Adipose tissue (tissue), 3 donors: ENCODE data around the gene TOX2. TPM values are rescaled to one million over a fixed set of nuclear protein-coding genes. Genes with fewer than 3 reads are reported as not detected.

ENCODE experiments used
- H3K27ac ChIP-seq: one replicate; pipeline ENCODE4 v1.5.1; 2013; ENCODE audit warnings: low read depth, low read length
- WGBS, 3 donors: extraction: QIAGEN DNeasy Blood & Tissue Kit; methylation state at CpG; one replicate each; pipeline ENCODE4 v1.1.7; 2013; 5-methylcytosine and 5-hydroxymethylcytosine counted together
- polyA plus RNA-seq, 3 donors: library from polyadenylated mRNA; stranded (reverse); fragments of 200-250 nt; gene quantifications; one replicate each; pipeline ENCODE4 v1.2.3, GENCODE V29; 2013
- donor health status: healthy with polysubstance abuse.
- donor health status: Bipolar disorder and iron deficiency.
- donor health status: healthy.

The TOX2 gene
- polyA plus RNA-seq, 3 donors: 1.4 to 9.9 (median 2.3) TPM

- 72 to 76% (median 74%) methylated on average over 4 of the region's 4 CpGs for WGBS, 3 donors
- H3K27ac ChIP-seq: no peak overlapping the region
Observed at GRCh38 chr20:43936104-43936770, 21.6 kb downstream of the TOX2 start.

- 79 to 90% (median 89%) methylated on average over 7 of the region's 7 CpGs for WGBS, 3 donors
Observed at GRCh38 chr20:43936805-43937204, 22.2 kb downstream of the TOX2 start.

GRCh38 chr20:43937591-43937990 lies 22.9 kb downstream of the TOX2 start:
- WGBS, 3 donors: 86 to 87% (median 86%) methylated on average over 7 of the region's 7 CpGs
- no peak overlapping the region for H3K27ac ChIP-seq

More at GRCh38 chr20:43936805-43937204, 22.2 kb downstream of the TOX2 start:
- no peak overlapping the region for H3K27ac ChIP-seq

GRCh38 chr20:43938017-43938655 lies 23.5 kb downstream of the TOX2 start:
- no peak overlapping the region for H3K27ac ChIP-seq
- 72 to 88% (median 83%) methylated on average over 12 of the region's 12 CpGs for WGBS, 3 donors

- no peak overlapping the region for H3K27ac ChIP-seq
- 38 to 50% (median 42%) methylated on average over 9 of the region's 9 CpGs for WGBS, 3 donors
Observed at GRCh38 chr20:43938932-43939761, 24.5 kb downstream of the TOX2 start.

- no peak overlapping the region for H3K27ac ChIP-seq
- 38 to 67% (median 57%) methylated on average over 1 of the region's 1 CpG for WGBS, 3 donors
Observed at GRCh38 chr20:43939762-43940121, 25.1 kb downstream of the TOX2 start.

GRCh38 chr20:43940518-43941225 lies 26.0 kb downstream of the TOX2 start:
- WGBS, 3 donors: 77 to 90% (median 88%) methylated on average over 10 of the region's 10 CpGs
- H3K27ac ChIP-seq: no peak overlapping the region

GRCh38 chr20:43941476-43942200 lies 27.0 kb downstream of the TOX2 start:
- H3K27ac ChIP-seq: no peak overlapping the region
- 47 to 57% (median 51%) methylated on average over 10 of the region's 10 CpGs for WGBS, 3 donors

- 78 to 88% (median 82%) methylated on average over 1 of the region's 1 CpG for WGBS, 3 donors
- H3K27ac ChIP-seq: no peak overlapping the region
Observed at GRCh38 chr20:43942201-43942590, 27.5 kb downstream of the TOX2 start.

- WGBS, 3 donors: 54 to 58% (median 57%) methylated on average over 9 of the region's 9 CpGs
- no peak overlapping the region for H3K27ac ChIP-seq
Observed at GRCh38 chr20:43942667-43943285, 28.1 kb downstream of the TOX2 start.

- no peak overlapping the region for H3K27ac ChIP-seq
- whole genome bisulfite sequencing, 3 donors: 77 to 94% (median 94%) methylated on average over 5 of the region's 5 CpGs
Observed at GRCh38 chr20:43943725-43944124, 29.1 kb downstream of the TOX2 start.

- H3K27ac ChIP-seq: no peak overlapping the region
- WGBS, 3 donors: 68 to 87% (median 86%) methylated on average over 6 of the region's 6 CpGs
Observed at GRCh38 chr20:43944653-43945235, 30.1 kb downstream of the TOX2 start.

GRCh38 chr20:43945391-43946205 lies 30.9 kb downstream of the TOX2 start:
- no peak overlapping the region for H3K27ac ChIP-seq
- 67 to 86% (median 86%) methylated on average over 24 of the region's 24 CpGs for WGBS, 3 donors

- 83 to 90% (median 84%) methylated on average over 2 of the region's 2 CpGs for WGBS, 3 donors
- H3K27ac ChIP-seq: no peak overlapping the region
Observed at GRCh38 chr20:43946206-43946491, 31.5 kb downstream of the TOX2 start.

- no peak overlapping the region for H3K27ac ChIP-seq
- 62 to 87% (median 83%) methylated on average over 9 of the region's 9 CpGs for WGBS, 3 donors
Observed at GRCh38 chr20:43946659-43947315, 32.1 kb downstream of the TOX2 start.

- no peak overlapping the region for H3K27ac ChIP-seq
- 67 to 83% (median 77%) methylated on average over 6 of the region's 6 CpGs for WGBS, 3 donors
Observed at GRCh38 chr20:43947316-43947710, 32.7 kb downstream of the TOX2 start.
